Right lung (tissue), 5 donors: ENCODE measurements around the gene FRRS1. TPM values are rescaled to one million over a fixed set of nuclear protein-coding genes. Genes with fewer than 3 reads are reported as not detected.
A peak's percentile ranks its signal among the peaks of the same experiment; 100 is the strongest.

Experiments used
- DNase-seq, 2 donors: peaks; one replicate each; pipeline ENCODE4 v3.0.0-alpha.2; 2013
- polyA plus RNA-seq, 5 donors: library from polyadenylated mRNA; unstranded; fragments of 120-200 nt; gene quantifications; one replicate each; pipeline versions ENCODE4 v1.2.1 to v1.2.3, GENCODE V29; 2013; ENCODE audit warnings: inconsistent platforms in 1 of 5, low replicate concordance in 1 of 5; ENCODE audit not compliant: insufficient read length in 5 of 5, insufficient read depth in 1 of 5

FRRS1 gene
- polyA plus RNA-seq, 5 donors, result 7.8 to 14.1 (median 11.6) TPM

DNA sequence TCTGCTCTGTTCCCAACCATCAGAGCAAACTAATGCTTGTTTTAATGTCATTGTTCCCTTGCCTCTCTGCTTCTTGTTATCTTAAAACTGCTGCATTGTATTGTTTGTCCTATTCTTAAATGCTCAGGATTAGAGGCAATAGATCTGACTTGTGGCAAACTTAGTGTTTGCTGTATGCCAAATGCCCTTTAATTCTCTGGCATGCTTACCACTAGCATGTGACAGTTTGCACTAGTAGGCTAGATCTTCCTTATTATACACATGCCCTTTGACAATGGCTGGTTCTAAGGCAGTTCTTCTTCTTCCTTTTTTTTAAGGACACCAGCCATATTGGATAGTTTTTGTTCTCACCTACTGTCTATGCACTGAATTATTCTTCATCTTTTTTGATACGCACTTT, 90.4 kb downstream of the FRRS1 start:
- no peak for DNase-seq

DNA sequence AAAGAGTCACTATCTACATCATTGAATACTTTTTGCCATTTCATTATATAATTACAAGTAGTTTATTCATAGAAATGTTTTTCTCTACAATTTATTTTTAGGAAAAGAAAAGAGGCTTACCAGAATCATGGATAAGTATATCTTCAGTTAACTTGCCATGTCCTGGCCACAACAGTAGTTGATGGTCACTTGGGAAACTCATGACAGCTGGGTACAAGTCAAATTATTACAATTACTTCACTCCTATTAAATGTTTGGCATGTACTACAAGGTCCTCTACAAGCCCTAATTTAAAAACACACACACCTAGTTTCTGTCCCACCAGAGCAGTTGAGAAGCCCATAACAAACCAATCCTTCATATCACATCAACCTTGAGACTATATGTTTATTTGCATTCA, 91.1 kb downstream of the FRRS1 start:
- DNase-seq, result no peak

DNA sequence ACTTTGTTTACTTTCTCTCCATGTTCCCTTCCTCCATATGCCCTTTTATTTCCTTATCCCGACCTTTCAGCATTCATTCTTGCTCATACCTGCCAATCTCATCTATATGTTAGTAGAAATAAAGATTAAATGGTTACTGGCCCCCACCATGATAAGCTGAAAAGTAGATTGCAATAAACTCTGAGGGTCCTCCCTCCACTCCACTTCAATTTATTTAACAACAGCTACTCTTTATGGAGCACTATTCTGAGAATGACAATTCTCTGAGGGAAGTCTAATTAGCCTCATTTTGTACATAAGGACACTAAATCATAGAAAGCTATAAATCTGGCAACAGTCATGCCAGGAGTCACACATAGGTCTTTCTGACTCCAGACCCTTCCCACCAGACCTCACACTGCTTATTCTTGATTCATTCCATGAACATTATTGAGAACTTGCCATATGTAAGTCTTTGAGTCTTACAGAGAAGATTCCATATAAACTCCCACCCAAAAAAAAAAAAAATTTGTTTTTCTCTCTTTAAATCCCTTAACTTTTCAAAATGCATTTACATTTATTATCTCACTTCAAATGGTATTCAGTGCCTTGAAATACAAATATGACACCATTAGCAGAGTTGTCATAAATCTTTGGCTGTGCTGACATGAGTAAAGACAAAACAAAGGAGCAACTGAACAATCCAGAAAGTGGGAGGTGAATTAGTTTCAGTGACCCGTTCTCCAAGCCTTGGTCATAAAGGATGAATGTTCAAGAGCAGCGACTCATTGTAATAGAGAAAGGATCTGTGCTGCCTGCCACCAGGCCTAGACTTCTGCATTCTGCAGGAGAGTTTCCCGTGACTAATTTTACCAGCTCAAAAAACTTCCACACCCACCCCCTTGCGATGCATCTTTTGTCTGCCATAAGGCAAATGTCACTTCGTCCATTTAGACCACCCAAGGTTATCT, 92.0 kb downstream of the FRRS1 start:
- DNase-seq, result no peak

DNA sequence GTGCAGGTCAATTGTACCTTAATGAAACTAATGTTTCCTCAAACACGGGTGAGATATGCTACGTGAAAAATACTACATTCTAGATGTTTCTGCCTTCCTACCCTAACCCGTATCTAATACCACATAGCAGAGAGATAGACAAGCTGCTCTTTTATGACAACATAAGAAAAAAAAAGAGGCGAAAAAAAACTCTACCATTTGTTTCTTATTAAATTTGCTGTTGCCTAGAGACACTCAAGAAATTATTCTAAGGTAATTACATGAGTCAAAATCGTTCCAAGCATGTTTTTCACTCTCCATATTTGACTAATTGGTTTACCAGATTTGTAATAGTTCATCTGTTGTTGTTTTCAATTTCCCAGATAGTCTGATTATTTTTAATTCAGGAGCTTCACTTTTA, 93.1 kb downstream of the FRRS1 start:
- no peak for DNase-seq

DNA sequence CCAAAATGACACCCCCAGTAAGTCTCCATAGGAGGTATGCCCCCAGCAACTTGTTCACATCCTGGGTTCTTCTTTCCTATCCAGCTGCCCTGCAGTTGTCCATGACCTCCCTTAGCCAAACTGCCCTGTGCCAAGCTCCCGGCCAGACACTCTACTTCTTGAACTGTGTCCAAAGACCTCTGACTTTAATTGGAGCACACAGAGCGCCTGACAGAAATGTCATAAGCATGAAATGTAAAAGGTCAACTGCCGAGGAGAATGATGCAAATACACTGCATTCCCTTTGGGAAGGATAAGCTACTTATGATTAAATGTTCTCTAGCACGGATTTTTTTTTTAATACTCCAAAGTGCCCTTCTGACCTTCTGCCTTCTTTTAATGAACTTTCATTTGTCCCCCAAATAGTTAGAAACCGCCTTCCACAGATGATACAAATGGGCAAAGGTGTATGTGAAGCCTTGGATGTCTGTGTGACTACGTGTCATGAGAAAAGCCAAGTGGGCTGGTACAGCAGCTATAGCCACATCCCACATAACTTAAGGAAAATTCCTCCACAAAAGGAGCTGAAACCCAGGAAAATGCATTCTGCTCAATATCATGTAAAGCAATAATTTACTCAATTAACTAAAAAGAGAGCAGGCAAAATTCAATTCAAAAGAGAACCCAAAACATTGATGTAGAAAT, 93.8 kb downstream of the FRRS1 start:
- DNase-seq, result no peak

DNA sequence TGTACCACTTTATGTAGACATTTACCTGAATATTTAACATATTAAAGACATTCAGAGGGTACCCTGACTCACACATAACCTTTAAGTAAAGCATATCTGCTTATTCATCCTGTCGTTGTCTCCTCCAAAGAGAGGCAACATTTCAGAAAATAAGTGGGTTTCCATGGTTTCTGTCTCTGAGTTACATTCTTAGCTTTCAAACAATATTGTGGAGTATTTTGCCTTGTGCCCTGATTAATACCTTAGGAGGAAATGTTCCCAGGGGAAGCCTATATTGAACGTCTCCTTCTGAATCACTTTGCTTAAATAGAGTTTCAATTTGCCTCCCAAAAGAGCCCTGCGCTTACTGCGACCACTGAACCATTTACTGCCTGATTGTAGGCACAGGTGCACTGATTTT, 94.4 kb downstream of the FRRS1 start:
- no peak for DNase-seq

DNA sequence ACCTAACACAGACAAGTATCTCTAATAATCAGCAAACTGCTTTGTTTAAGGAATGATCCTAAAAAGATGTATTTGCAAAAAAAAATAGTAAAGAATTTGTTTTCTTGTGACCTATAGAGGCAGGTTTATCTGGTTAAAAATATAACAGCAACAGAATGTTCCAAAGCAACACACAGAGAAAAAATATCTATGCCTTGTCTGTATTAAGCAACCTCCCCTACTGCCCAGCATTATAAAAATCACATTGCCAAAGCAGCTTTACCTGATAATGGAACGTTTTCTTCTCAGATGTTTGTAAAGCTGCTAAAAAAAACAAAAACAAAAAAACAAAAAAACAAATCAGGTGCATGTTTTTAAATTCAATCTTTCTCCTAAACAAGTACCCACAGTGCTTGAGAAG, 95.9 kb downstream of the FRRS1 start:
- no peak for DNase-seq

DNA sequence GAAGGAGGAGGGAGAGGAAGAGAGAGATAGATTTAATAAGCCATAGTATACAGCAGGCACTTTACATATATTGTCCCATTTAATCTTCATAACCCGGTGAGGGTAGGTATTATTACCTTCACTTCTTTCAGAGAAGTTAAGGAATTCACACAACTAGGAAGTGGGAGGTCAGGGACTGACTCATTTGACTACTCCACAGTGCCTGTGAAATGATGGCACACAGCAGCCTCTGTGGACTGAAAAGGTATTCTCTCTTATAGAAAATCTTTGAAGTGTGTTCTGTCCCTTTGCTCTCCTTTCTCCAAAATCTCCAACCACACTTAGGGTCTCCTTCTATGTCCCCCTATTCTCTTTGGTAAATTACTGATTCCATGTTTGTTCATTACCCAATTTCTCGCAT, 96.6 kb downstream of the FRRS1 start:
- DNase-seq, result no peak

DNA sequence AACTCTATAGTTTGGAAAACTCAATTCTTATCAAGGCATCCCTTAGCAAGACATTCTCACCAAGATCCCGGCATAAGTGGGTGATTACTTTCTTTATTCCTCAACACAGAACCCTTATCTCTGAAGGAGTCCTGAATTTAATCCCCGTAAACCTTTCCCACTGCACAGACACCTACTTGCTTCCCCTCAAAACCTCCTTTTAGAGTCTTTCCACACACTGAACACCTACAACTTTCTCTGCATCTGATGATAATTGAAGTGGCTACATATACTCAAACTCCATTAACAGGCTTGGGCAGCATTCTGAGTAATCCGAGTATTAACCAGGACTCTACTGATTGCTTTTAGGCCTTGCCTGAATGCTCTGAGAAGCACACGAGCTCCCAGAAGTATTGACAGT, 97.1 kb downstream of the FRRS1 start:
- no peak for DNase-seq

DNA sequence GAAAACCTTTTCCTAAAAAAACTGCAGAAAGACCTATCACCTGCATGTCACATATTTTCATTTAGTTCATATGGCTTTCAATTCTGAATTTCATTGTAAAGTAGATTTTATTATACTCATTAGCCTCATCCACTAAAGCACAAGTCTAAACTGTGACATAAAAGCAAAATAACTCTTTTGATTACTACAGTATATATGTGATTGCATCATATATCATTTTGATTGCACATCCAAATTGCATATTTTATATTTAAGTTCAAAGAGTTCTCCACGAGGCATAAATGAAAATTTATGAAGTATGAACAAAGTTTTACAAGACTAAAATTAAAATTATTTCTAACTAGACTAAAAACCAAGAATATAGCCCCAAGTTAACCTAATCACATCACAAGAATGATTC, 101.2 kb downstream of the FRRS1 start:
- DNase-seq, result no peak

DNA sequence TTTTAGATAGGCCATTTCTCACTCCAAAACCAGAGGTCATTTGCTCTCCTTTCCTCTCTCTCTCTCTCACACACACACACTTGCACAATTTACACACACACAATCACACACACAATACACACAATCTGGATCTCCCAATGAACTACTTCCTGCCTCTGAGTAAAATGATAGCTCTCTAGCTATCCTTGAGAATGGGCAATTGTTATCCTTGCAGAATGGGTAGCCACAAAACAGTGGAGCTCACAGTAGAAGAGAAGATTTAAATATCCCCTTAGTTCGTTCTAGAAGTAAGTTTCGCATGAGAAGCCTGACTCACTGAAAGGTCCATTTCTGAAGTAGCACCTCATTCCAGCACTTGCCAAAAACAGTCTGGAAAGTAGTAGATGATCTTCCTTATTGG, 102.9 kb downstream of the FRRS1 start:
- DNase-seq, result no peak

DNA sequence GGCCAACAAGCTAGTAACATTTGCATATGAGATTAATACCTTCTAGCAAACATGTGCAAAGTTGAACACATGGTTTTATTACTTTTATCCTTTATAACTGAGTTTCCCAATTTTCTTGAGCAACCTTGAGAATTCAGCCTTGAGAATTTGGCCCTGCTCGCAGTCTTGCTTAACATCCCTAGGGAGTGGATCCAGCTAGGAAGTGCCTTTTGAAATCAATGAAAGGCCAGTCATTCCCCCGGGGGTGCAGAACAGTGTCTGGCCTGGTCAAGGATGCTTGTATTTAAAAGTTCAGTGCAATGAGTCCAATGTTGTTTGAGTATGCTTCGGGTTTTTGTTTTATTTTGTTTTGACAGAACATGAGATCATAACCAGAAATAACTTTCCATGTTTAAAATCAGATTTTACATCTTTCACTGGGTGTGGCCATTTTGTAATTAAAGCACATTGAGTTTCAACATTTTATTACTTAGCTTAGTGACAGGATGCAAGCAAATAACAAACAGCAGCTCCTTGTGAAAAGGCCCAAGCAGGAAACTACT, 103.8 kb downstream of the FRRS1 start:
- DNase-seq, result peak; percentile 45 to 57

DNA sequence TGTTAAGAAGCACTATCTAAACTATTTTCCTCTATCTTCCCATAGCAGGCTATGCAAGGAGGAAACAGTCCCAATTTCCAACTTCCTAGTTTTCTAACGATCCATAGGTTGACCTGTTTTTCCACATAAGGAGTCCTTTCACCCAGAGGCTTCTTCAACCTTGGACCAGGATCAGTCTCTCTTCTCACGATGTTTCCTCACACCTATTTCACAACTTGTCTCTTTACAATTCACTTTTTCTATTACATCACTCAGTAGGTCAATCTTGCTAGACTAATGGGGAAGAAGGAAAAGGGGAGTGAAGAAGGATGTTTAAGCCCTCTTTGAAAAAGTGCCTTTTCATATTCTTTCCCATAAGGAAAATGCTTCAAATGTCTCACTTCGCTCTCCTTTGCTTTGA, 104.7 kb downstream of the FRRS1 start:
- no peak for DNase-seq

DNA sequence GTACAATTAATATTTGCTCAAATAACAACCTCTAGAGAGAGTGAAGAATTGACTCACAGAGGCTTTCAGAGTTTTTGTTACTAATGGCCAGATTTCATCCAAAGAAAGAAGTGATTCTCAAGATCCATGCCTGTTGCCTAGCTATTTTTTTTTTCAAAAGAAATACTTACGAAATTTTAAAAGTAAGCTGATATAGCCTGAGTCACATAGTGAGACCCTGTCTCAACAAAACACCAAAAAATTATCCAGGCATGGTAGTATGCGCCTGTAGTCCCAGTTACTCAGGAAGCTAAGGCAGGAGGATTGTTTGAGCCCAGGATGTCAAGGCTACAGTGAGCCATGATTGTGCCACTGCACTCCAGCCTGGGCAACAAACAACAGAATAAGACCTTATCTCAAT, 105.9 kb downstream of the FRRS1 start:
- no peak for DNase-seq

DNA sequence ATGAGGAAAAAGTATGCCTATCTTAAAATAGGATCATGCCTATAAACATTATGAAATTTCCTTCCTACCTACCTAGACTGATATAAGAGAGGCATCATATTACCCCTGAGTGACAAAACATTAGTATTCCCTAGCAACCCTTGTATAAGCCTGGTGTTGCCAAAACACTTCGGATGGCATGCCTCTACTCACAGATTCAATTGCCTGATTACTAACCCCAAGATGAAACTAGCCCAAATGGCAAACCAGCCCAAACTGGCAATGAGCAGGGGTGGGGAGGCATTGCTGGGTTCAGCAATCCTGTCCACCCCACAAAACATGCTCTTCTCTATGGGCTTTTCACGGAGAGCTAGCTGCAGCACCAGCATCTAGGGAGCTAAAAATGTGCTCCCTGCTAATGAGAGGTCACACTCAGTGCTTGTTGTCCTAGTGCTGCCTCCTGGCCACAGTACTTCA, 106.7 kb downstream of the FRRS1 start:
- no peak for DNase-seq

Other genes with a start within 250 kb of the FRRS1 start
- gene PALMD, start 120.5 kb downstream of the FRRS1 start, polyA plus RNA-seq, result 10 to 100 TPM; 26.1 to 33.6 (median 26.9) TPM
- gene AGL, start 83.7 kb upstream of the FRRS1 start, polyA plus RNA-seq, result 10 to 100 TPM; 18.0 to 24.9 (median 21.0) TPM
- gene SLC35A3, start 203.4 kb upstream of the FRRS1 start, polyA plus RNA-seq, result 10 to 100 TPM; 20.7 to 41.3 (median 28.9) TPM